Uterus (tissue), 2 donors: ENCODE results near the gene PDGFC.

Experiments
- CTCF ChIP-seq, 4 experiments: fragments of 200-600 bp in 2 of 4; fragments of 450-650 bp in 2 of 4; sonication (generic) in 2 of 4; IDR thresholded peaks; one replicate each; pipeline ENCODE4 v1.5.1; 2016 to 2019; ENCODE audit warnings: antibody characterized with exemption in 4 of 4, mild to moderate bottlenecking in 2 of 4, moderate library complexity in 1 of 4
- POLR2A ChIP-seq, 2 donors: fragments of 450-650 bp; IDR thresholded peaks; one replicate each; pipeline ENCODE4 v1.6.1; 2016; ENCODE audit warnings: antibody characterized with exemption in 2 of 2, mild to moderate bottlenecking in 1 of 2, moderate library complexity in 1 of 2

DNA sequence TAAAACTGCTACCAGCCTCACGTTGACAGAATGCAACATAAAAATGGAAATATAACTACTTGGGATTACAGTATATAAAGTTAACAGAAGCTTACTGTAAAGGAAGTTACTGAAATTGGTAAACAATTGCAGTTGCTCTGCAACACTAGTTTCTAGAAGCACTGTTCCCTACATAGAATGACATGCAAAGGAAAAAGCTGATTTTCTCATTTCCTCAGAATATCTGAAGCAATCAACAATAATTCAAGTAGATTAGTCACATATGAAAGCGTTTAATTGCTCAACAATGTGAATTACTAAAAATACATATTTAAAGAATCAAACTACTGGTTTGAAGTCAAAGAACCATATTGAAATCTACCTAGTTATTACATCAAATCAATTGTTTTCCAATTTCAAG is 31.8 kb downstream of the PDGFC start:
- TF ChIP-seq CTCF (IDR thresholded peaks at IDR 0.05) (no peak), POLR2A (IDR thresholded peaks at IDR 0.05) (no peak)
